ENCODE results near the gene RCOR3.

DNA sequence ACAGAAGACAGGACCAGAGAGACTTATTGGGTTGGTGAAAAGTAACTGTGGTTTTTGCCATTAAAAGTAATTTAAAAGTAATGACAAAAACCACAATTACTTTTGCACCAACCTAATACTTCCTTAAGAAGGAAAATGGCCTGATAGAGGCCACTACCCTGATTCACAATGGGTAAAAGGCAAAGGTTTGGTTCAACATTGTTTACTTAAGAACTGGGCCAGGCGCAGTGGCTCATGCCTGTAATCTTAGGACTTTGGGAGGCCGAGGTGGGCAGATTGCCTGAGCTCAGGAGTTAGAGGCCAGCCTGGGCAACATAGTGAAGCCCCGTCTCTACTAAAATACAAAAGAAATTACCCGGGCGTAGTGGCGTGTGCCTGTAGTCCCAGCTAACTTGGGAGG, 48.2 kb upstream of the RCOR3 start:
- TF ChIP-seq, protein P1, sequence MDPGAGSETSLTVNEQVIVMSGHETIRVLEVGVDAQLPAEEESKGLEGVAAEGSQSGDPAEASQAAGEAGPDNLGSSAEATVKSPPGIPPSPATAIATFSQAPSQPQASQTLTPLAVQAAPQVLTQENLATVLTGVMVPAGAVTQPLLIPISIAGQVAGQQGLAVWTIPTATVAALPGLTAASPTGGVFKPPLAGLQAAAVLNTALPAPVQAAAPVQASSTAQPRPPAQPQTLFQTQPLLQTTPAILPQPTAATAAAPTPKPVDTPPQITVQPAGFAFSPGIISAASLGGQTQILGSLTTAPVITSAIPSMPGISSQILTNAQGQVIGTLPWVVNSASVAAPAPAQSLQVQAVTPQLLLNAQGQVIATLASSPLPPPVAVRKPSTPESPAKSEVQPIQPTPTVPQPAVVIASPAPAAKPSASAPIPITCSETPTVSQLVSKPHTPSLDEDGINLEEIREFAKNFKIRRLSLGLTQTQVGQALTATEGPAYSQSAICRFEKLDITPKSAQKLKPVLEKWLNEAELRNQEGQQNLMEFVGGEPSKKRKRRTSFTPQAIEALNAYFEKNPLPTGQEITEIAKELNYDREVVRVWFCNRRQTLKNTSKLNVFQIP (CRISPR knock-in tag; IDR thresholded peaks at IDR 0.05; ENCODE audit: borderline replicate concordance, low read depth), result no peak
- TF ChIP-seq RARB (CRISPR knock-in tag; IDR thresholded peaks at IDR 0.05) (no peak), ZNF565 (CRISPR knock-in tag; conservative IDR thresholded peaks at IDR 0.05; ENCODE audit: low read depth) (no peak), ESRRG (CRISPR knock-in tag; IDR thresholded peaks at IDR 0.05) (no peak)
- TF ChIP-seq, protein P2, sequence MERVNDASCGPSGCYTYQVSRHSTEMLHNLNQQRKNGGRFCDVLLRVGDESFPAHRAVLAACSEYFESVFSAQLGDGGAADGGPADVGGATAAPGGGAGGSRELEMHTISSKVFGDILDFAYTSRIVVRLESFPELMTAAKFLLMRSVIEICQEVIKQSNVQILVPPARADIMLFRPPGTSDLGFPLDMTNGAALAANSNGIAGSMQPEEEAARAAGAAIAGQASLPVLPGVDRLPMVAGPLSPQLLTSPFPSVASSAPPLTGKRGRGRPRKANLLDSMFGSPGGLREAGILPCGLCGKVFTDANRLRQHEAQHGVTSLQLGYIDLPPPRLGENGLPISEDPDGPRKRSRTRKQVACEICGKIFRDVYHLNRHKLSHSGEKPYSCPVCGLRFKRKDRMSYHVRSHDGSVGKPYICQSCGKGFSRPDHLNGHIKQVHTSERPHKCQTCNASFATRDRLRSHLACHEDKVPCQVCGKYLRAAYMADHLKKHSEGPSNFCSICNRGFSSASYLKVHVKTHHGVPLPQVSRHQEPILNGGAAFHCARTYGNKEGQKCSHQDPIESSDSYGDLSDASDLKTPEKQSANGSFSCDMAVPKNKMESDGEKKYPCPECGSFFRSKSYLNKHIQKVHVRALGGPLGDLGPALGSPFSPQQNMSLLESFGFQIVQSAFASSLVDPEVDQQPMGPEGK (CRISPR knock-in tag; IDR thresholded peaks at IDR 0.05; ENCODE audit: borderline replicate concordance), result no peak

All from SK-N-SH treated with all-trans-retinoic acid at 6 μM for 48 hours (cell line).